ENCODE measurements around the gene DCLRE1C. TPM values are rescaled to one million over a fixed set of nuclear protein-coding genes. Genes with fewer than 3 reads are reported as not detected.

Gene DCLRE1C
- polyA plus RNA-seq, 1 of the 3 experiments (the other 2 are of a cell fraction), result 2.5 TPM

- 94% methylated on average over 7 of the region's 7 CpGs for WGBS (ENCODE audit: low lambda C conversion rate)
- Histone ChIP-seq H4K20me1 (ENCODE audit: insufficient read depth) (no peaks in the 10 kb centered on the region), H3K4me3 (ENCODE audit: low read depth in 2 of 2, low read length in 1 of 2) (no peak overlapping the region), H3K9me2 (no peaks in the 10 kb centered on the region), H3K4me1 (ENCODE audit: control insufficient read depth in 1 of 2, insufficient read depth in 2 of 2, low read depth in 1 of 2, low read length in 1 of 2) (no peaks in the 10 kb centered on the region), H2AFZ (ENCODE audit: low read depth) (no peak overlapping the region), H3K79me2 (ENCODE audit: insufficient read depth) (no peaks in the 10 kb centered on the region), H3K4me2 (no peak overlapping the region), H3K36me3 (replicated peaks in 1 of 2; ENCODE audit: control insufficient read depth in 1 of 2, insufficient read depth in 2 of 2, low read length in 1 of 2) (peaks cover 57 to 61% of the 10 kb centered on the region in 2 experiments), H3K9me3 (no peaks in the 10 kb centered on the region), H3K9ac (no peak overlapping the region), H3F3A (replicated peaks; ENCODE audit: insufficient read depth) (no peaks in the 10 kb centered on the region), H3K27me3 (ENCODE audit: insufficient read depth) (no peaks in the 10 kb centered on the region), H3K27ac (ENCODE audit: low read depth in 2 of 2, low read length in 1 of 2) (no peak overlapping the region)
- no peak for DNase-seq
- ChIA-PET POLR2A (no interaction called here), CTCF (interaction anchor here (1.3 kb wide), 1 partner anchor 19 kb away, joined by 4 read pairs; no protein-coding TSS in a partner anchor)
- no peak for TF ChIP-seq FOXJ3 (CRISPR knock-in tag; IDR thresholded peaks at IDR 0.05)
- no peak for TF ChIP-seq EZH2phosphoT487 (IDR thresholded peaks at IDR 0.05; ENCODE audit: borderline replicate concordance, low read depth)
- no peak for TF ChIP-seq CHD2 (IDR thresholded peaks at IDR 0.05; ENCODE audit: low read length, partially characterized antibody)
- TF ChIP-seq SMC3 (IDR thresholded peaks at IDR 0.05; ENCODE audit: low read depth, low read length), result no peak
- TF ChIP-seq RAD21 (IDR thresholded peaks at IDR 0.05; ENCODE audit: low read length), result no peak
- no peak for TF ChIP-seq FOSL2 (IDR thresholded peaks at IDR 0.05; ENCODE audit: borderline replicate concordance, low read depth)
These were observed 29.9 kb downstream of the DCLRE1C start for GRCh38 chr10:14924013-14924412.

DNA sequence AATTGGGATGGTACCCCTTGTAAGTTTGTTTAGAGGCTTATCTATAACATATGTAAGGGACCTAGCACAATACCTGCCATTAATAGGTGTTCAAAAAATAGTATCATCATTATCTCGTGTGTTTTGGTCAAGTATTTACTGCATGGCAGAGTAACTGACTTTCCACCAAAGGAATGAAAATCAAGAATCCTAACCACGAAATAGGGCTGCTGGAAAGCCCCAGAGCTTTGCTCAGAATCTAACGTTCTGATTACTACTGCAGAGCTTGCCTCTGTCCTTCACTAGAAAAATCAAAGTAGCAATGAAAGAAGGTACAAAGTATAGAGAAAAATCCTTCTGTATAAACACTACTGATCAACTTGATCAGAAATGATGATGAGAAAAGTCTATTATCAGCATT is 34.9 kb downstream of the DCLRE1C start:
- Histone ChIP-seq H3K9me2 (no peaks in the 10 kb centered on the region; the same call in 1 of the 2 replicates), H3K4me3 (ENCODE audit: low read depth in 2 of 2, low read length in 1 of 2) (no peak overlapping the region), H4K20me1 (ENCODE audit: insufficient read depth) (no peaks in the 10 kb centered on the region), H3K4me2 (no peak overlapping the region), H3K27ac (ENCODE audit: low read depth in 2 of 2, low read length in 1 of 2) (no peak overlapping the region), H3K9me3 (peaks cover 17% of the 10 kb centered on the region), H3F3A (replicated peaks; ENCODE audit: insufficient read depth) (peaks cover 8% of the 10 kb centered on the region), H3K36me3 (replicated peaks in 1 of 2; ENCODE audit: control insufficient read depth in 1 of 2, insufficient read depth in 2 of 2, low read length in 1 of 2) (peaks cover 69 to 72% of the 10 kb centered on the region in 2 experiments), H3K4me1 (ENCODE audit: control insufficient read depth in 1 of 2, insufficient read depth in 2 of 2, low read depth in 1 of 2, low read length in 1 of 2) (no peaks in the 10 kb centered on the region), H3K9ac (no peak overlapping the region), H3K27me3 (ENCODE audit: insufficient read depth) (no peaks in the 10 kb centered on the region), H2AFZ (ENCODE audit: low read depth) (no peak overlapping the region), H3K79me2 (ENCODE audit: insufficient read depth) (peaks cover 10% of the 10 kb centered on the region; the same call in 1 of the 2 replicates)
- DNase-seq, result no peak
- ChIA-PET POLR2A (no interaction called here), CTCF (interaction anchor here (1.0 kb wide), 1 partner anchor 16 kb away, joined by 4 read pairs; no protein-coding TSS in a partner anchor)
- TF ChIP-seq FOXM1 (IDR thresholded peaks at IDR 0.05; ENCODE audit: low read depth), result no peak
- TF ChIP-seq SIN3A (IDR thresholded peaks at IDR 0.05; ENCODE audit: borderline replicate concordance, low read depth, low read length), result no peak
- TF ChIP-seq GABPA (IDR thresholded peaks at IDR 0.05; ENCODE audit: low read depth), result no peak
- no peak for TF ChIP-seq RAD21 (IDR thresholded peaks at IDR 0.05; ENCODE audit: low read length)
- no peak for TF ChIP-seq EZH2phosphoT487 (IDR thresholded peaks at IDR 0.05; ENCODE audit: borderline replicate concordance, low read depth)
- TF ChIP-seq, protein P1, sequence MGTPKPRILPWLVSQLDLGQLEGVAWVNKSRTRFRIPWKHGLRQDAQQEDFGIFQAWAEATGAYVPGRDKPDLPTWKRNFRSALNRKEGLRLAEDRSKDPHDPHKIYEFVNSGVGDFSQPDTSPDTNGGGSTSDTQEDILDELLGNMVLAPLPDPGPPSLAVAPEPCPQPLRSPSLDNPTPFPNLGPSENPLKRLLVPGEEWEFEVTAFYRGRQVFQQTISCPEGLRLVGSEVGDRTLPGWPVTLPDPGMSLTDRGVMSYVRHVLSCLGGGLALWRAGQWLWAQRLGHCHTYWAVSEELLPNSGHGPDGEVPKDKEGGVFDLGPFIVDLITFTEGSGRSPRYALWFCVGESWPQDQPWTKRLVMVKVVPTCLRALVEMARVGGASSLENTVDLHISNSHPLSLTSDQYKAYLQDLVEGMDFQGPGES (IDR thresholded peaks at IDR 0.05; ENCODE audit: low read depth, low read length), result no peak
- no peak for TF ChIP-seq SMC3 (IDR thresholded peaks at IDR 0.05; ENCODE audit: low read depth, low read length)
- no peak for TF ChIP-seq USF1 (IDR thresholded peaks at IDR 0.05; ENCODE audit: borderline replicate concordance, low read depth)
- 95% methylated on average over 3 of the region's 3 CpGs for WGBS (ENCODE audit: low lambda C conversion rate)

Measured in SK-N-SH (cell line).